Medulla oblongata (tissue), 1 donor: ENCODE results near the gene VPS9D1.
A peak's percentile ranks its signal among the peaks of the same experiment; 100 is the strongest.

Experiments used
- DNase-seq: peaks from one replicate; pipeline ENCODE4 v3.0.0-alpha.2; 2015; ENCODE audit errors: extremely low spot score

Gene VPS9D1

DNA sequence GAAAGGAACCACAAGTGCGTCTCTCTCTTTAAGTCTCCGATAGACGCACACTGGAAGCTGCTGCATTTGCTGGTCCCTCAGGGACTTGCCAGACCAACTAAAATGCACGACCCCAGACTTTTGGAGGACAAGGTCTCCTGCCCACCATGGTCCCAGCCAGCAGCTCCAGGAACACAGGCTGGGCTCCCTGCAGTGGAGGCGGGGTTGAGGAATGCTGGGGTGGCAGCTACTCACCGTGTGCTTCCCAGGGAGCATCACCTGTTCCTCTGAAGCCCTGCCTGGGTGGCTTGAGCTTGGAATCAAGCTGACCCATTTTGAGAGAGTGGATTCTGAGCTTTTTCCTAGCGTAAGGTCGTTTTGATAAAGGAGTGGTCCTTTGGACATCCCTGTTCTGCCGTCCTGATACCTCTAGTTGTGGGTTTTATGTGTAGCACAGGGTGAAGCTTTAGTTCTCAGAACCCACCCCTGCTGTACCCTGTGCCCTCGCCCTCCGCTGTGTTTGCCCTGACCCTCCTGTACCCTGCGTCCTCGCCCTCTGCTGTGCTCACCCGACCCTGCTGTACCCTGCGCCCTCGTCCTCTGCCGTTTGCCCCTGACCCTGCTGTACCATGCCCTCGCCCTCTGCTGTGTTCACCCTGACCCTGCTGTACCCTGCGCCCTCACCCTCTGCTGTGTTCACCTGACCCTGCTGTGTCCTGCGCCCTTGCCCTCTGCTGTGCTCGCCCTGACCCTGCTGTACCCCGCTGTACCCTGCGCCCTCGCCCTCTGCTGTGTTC, 11.6 kb upstream of the VPS9D1 start:
- no peak for DNase-seq

DNA sequence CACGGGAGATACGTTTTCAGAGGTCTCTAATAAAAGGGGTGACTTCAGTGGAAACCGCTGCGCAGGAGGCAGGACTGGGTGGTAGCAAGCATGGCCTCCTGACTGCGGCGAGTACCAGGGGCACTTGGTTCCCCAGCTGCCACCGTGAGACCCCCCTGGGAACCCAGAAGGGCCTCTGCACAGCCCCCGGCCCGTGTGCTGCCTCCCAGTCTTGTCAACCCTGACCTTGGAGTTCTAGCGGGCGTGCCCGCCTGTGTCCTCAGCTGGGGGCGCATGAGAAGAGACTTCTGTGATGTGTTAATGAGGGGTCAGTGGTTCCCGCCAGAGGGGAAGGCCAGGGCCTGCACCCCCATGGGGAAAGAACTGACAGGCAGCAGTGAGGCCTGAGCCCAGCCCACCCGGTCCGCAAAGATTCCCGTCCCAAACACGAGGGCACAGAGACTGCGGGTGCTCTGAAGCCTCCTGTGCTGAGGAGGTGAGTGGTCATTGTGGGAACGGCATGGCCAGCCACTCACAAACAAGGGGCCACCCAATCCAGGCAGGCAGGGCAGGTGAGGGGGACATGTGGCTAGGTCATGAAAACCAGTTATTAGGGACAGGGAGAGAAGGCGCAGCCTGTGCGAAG, 10.0 kb upstream of the VPS9D1 start:
- DNase-seq = no peak

DNA sequence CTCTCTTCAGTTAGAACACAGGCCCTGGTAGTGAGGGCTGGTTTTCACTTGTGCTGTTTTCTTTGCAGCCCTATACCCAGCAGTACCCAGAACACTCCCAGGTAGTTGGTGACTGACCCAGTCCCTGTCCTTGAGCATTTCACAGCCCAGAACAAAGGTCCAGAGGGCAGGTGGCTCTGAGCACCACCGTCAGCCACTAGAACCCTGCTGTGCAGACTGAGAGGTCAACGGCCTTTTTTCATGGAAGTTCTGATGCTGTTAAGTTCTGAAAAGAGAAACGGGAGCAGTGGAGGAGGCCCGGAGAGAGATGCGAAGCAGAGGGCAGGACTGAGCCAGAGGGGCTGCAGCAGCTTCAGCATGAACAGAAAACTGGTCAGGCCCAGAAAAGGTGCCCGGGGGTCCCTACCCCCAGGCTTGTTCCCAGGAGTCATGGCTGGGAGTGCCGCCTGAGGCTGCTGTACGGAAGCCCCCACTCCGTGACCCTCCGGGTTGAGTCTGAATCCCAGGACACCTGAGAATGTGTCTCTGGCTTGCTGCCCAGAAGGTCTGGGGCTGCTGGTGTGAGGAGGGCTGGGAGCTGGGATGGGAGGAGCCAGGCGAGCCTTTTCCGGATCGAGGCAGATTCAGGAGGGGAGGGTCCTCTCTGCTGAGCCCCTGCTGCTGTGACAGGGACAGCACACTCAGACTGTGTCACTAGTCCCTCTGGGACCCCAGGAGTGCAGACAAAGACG, 9.3 kb upstream of the VPS9D1 start:
- no peak for DNase-seq

DNA sequence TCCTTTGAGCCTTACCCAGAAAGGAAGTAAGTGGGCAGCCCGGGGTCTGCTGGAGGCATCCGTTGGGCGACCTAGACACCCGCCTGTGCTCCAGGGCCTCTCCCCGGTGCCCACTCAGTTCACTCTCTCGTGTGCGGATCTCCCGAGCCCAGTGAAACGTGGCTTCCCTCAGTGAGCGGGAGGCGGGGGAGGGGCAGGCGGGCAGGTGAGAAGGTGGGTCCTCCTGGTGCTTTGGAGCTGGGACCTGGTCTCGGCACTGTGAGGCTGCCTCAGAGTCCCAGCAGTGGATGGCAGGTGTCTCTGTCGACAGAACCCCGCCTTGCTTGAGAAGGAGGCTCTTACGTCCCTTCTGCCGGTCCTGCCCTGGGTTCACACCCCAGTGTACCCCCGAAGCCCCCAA, 8.6 kb upstream of the VPS9D1 start:
- DNase-seq = no peak

DNA sequence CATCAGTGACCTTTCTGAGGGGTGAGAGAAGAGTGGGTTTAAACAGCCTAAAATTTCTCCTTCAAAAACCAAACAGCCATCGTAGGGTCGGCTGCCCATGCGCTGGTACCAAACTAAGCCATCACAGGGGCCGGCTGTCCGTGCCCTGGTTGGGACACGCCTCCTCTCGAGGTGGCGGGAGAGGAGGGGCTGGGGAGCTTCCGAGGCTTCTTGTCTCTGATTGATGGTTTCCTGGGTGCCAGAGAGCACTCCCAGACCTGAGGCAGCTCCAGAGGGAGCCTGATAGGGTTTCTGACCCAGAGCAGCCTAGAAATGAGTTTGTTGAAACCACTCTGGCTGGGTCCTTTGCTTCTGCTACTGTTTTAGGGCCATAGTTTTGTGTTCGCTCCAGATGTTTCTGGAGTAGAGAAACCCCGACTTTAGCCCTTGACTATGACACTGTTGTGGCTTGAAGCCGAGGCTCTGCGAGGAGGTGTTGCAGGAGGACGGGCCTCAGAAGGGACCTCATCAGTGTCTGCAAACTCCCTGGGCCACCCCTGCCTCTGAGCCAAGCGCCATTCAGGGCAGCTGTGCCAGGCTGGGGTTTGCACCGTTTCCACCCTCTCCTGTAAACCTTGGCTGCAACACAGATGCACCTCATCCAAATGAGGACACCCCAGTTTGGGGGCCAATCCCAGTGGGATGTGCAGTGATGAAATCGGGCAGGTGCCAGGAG, 6.9 kb upstream of the VPS9D1 start:
- no peak for DNase-seq

DNA sequence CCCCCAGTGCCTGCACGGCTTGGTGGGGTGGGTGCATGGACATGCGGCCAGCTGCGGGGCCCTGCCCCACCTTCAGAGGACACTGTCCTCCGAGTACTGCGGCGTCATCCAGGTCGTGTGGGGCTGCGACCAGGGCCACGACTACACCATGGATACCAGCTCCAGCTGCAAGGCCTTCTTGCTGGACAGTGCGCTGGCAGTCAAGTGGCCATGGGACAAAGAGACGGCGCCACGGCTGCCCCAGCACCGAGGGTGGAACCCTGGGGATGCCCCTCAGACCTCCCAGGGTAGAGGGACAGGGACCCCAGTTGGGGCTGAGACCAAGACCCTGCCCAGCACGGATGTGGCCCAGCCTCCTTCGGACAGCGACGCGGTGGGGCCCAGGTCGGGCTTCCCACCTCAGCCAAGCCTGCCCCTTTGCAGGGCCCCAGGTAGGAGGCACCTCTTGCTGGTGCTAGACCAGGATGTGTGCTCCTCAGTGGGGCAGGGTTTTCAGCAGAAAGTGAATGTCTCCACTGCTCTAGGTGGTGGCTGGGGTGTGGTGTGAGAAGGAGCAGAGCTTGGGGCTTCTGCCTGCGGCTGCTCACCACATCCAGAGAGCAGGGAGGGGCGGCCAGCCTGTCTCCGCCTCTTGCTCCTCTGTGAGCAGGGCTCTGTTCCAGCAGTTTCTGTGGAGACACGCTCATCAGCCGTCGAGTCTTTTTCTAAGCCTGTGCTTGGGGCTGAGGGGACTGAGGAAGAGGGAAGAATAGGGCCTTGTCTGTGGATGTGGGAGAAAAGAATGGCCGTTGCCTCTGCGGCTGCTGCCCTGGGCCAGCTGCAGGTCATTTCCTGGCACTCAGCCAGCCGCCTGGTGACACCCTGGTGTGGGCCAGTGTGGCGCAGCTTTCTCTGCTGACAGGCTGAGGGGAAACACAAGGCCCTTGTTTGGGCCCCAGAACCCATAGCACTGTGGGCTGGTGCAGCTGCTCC, 2.9 kb upstream of the VPS9D1 start:
- DNase-seq = peak; percentile 97

DNA sequence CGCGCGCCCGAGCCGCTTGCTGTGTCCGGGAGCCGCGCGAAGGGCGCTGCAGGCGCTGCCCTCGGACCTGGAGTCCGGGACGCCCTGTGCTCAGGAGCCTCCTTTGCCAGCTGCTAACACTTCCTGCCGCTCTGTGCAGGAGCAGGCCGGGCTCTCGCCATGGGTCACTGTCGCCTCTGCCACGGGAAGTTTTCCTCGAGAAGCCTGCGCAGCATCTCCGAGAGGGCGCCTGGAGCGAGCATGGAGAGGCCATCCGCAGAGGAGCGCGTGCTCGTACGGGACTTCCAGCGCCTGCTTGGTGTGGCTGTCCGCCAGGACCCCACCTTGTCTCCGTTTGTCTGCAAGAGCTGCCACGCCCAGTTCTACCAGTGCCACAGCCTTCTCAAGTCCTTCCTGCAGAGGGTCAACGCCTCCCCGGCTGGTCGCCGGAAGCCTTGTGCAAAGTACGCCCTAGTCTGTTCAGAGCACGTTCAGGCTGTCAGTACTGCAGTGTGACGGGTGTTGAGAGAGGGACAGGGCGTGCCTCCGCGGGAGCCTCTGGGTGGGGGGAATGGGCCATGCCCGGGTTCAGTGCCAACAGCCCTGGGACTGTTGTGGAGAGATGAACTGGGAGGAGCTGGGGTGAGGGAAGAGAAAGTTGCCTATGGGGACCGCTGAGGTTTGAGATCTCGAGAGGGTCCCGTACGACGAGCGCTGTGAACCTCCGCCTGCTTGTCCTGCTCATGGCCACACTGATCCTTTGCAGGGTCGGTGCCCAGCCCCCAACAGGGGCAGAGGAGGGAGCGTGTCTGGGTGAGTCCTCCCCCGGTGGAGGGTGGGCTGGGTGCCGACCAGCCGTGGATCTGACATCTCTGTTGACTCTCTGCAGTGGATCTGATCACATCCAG, 1.9 kb upstream of the VPS9D1 start:
- peak; percentile 41 for DNase-seq

DNA sequence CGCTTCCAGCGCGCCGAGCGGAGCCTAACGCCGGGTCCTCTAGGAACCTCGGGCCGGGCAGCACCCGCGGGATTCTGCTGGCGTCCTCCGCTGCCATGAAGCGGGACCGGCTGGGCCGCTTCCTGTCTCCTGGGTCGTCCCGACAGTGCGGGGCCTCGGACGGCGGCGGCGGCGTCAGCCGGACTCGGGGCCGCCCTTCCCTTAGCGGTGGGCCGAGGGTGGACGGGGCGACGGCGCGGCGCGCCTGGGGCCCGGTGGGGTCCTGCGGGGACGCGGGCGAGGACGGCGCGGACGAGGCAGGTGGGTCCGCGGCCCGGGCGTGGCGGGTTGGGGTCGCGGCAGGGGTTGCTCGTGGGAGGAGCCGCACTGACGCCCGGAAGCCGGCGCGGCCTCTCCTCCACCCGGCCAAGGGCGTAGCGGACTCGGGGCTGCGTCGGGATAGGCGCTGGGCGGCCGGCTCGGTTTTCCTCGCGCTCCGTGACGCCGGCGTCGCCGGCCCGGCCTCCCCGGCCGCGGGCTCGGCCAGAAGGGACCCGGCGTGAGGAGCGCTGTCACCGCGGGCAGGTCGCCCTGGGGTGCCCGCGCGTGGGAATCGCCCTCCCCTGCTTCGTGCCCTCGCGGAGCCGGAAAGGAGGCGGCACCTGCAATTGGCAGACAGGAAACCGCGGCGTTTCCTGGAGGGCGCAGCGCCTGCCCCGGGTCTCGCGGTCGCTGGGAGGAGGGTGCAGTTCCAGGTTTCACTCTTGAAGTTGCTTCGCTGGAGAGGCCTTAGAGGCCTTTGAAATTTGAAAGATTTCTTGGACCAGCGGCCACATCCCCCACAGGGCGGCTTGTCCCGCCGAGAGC, 1.1 kb upstream of the VPS9D1 start:
- peak; percentile 42 for DNase-seq

DNA sequence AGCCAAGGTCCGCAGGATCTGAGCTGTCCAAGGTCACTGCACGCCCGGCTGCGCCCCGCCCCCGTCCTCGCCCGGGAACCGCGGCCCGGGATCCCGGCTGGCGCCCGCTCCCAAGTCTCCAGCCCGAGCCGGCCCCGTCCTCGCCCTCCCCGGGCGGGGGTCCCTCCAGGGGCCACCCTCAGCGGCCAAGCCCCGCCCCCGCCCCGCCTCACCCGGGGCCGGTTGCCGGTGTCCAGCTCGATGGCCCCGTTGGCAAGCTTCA, 216 bp downstream of the VPS9D1 start:
- no peak for DNase-seq

DNA sequence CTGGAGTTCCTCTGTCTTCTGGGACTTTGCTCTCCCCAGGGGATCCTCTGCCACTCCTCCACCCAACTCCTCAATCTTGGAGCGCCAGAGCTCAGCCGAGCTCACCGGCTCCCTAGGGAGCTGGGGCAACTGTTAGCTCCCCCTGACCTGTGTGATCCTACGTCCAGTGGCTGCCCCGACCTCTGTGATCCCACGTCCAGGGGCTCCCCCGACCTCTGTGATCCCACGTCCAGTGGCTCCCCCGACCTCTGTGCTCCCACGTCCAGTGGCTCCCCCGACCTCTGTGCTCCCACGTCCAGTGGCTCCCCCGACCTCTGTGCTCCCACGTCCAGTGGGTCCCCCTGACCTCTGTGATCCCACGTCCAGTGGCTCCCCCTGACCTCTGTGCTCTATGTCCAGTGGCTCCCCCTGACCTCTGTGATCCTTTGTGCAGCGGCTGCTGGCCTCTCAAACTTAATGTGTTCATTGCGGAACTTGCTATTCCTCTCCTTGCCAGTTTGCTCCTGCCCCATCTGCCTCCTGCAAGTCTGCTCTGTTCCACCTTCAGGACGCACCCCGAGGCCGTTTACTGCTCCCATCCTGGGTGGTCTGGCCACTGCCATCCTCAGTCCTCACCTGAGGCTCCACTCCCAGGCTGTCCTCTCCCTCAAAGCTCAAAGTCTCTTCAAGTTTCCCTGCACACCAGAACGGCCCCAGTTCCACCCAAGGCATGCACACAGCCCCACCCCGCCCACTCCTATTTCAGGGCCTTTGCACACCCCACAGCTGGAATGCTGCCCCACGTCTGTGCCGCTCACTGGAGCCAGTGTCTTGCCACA, 2.8 kb downstream of the VPS9D1 start:
- no peak for DNase-seq

DNA sequence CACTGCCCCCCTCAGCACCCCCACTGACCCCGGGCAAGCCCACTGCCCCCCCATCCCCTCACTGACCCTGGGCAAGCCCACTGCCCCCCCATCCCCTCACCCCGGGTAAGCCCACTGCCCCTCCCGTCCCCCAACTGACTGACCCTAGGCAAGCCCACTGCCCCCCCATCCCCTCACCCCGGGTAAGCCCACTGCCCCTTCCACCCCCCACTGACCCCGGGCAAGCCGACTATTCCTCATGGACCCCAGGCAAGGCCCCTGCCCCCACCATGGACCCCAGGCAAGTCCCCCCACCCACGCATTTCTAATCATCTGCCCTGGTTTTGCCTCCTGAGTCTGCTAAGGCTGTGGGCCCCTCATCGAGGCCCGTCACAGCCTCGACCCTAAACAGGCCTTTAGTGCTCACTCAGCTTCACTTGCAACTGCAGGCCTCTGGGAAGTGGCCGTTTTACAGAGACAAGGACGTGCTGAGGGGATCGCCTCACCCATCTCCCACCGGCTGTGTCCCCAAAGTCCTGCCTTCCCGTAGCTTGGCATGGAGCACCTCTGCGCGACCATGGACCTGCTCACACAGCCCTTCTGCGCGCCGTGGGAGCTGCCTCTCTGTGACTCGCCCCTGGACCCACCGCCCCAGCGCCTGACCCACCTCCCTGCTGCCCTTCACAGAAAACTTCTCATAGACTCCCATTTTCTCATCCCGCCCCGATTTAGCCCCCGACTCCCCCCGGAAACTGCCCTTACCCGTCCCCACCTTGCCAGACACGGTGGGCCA, 3.6 kb downstream of the VPS9D1 start:
- DNase-seq = no peak

DNA sequence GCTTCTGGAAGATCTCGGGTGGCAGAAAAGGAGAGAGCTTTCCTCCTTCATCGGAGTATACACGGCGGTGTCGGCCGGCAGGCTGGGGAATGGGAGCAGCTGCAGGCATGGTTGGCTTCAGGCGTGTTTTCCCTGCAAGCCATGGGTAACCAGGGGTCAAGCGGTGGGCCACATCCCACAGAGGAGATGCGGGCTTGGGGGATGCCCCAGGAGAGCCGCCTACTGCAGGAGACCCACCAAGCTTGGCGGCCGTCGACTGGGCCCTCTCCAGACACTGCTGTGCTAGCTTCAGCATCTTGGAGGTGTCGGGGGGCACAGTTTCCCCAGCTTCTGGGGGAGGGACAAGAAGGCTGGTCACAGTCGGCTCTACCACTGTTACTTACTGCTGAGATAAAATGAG, 4.2 kb downstream of the VPS9D1 start:
- DNase-seq = no peak

DNA sequence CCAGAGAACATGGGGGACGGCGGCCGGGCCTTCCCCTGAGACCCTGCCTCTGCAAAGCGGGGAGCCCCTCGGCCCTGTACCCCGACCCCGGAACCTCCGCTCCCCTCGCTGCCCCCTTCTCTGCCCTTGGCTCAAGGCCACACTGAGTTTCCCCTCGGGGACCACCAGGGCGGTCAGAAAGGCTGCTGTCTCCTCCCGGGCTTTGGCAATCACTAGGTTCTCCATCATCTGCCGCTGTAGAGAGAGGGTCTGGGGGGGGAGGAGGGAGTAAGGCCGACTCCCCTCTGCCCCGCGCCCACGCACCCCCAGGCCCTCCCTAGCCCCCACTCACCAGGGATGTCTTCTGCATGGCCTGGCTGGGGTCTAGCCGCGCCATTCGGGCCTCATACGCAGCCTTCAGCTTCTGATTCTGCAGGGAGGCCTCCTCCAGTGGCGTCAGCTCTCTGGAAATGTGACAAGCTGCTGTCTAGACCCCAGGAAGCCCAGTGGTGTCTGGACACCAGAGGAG, 8.4 kb downstream of the VPS9D1 start:
- no peak for DNase-seq

DNA sequence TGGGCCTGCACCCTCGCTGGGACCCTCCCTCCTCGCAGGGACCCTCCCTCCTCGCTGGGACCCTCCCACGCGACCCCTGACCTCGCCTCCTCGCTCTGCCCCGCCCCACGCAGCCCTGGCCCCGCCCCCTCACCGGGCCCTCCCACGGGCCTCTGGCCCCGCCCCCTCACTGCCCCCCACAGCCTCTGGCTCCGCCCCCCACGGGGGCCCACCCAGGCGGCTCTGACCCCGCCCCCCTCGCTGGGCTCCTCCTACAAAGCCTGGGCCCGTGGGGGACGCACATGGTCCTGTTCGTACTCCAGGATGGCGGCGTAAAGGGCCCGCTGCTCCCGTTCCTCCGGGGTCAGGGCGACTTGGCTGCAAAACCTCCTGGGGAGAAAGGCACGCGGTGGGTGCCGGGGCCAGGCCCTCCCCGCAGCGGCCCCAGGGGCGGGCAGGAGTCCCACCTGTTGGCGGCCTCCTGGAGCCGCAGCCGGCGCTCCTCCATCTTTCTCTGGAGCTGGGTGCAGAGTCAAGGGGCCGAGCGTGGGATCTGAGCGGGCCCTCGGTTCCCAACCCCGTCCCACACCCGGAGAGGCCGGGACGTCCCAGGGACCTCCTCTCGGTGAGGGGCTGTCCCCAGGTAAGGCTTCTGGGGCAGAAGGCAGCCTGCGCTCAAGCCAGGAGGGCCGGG, 9.0 kb downstream of the VPS9D1 start:
- DNase-seq = no peak

DNA sequence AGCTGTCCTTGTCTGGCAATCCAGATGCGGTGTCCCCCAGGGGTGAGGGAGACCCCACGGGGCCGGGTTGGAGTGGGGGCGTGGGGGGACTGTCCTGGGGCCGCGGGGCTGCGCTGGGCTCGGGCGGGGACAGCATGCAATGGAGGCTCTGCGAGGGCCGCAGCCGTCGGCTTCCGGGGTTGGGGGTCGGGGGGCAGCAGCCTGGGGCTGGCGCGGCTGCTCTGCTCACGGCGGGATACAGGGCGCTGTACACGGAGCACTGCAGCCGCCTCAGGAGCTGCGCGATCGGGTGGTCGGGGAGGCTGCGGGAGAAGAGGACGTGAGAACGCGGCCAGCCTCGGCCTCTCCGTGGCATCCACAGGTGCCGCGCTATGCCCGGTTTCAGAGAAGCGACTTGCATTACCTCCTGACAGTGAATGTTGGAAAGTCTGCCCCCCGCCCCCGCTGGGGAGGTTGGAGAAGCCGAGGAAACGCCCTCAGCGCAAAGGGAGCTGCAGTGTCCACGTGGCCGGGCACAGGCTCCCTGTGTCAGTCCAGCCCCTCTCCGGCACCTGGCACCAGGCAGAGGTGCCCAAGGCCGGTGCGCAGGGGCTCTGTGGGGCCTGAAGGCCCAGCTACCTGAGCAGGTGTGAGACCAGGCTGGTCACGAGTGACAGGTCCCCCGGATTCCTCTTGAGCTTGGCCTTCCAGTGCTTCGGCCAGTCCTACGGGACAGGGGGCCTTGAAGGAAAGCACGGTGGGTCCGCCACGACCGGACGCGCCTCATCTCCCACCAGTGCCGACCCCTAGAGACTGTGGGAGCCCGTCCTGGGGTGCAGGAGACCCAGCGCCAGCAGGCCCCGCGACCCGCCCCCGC, 9.8 kb downstream of the VPS9D1 start:
- no peak for DNase-seq
